Measurements from ENCODE around the gene SLC9A9.
"Not testable (repeated sequence)": the region's sequence is repeated elsewhere in the genome, so short reads cannot be mapped to it uniquely, and the experiment has no call there.

The SLC9A9 gene

DNA sequence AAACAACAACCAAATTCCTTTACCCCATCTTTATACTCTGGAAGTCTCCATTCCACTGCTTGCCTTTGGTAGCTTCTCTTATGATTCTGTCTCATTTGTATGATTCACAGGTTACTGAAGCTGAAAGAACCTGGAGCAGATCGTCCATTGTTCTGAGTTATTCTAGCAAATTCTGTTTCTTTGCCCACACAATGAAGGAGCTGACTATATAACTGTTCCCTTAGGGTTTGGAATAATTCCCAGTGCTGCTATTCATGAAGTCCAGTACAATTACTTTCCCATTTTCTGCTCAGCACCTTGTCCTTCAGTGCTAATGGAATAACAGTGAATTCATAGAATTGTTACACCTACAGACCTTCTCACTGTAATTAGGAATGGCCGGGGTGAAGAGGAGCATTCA, 560.9 kb downstream of the SLC9A9 start:
- Histone ChIP-seq H3K4me3 (no peak overlapping the region), H3K27ac (no peak overlapping the region)
- TF ChIP-seq CTCF (IDR thresholded peaks at IDR 0.05) = no peak
- DNase-seq (ENCODE audit: low spot score) = no peak

- H3K4me3 ChIP-seq = no peak overlapping the region
- no peak for DNase-seq (ENCODE audit: low spot score)
- TF ChIP-seq CTCF (IDR thresholded peaks at IDR 0.05) = no peak
- no peak overlapping the region for H3K27ac ChIP-seq
These were observed 561.8 kb downstream of the SLC9A9 start for GRCh38 chr3:143286392-143287010.

- DNase-seq (ENCODE audit: low spot score) = no peak
- Histone ChIP-seq H3K27ac (no peak overlapping the region), H3K4me3 (no peak overlapping the region)
- no peak for TF ChIP-seq CTCF (IDR thresholded peaks at IDR 0.05)
These were observed 564.7 kb downstream of the SLC9A9 start for GRCh38 chr3:143283432-143284128.

- no peak for TF ChIP-seq CTCF (IDR thresholded peaks at IDR 0.05)
- no peak overlapping the region for H3K4me3 ChIP-seq
- DNase-seq (ENCODE audit: low spot score) = no peak
- H3K27ac ChIP-seq = no peak overlapping the region
These were observed 567.3 kb downstream of the SLC9A9 start for GRCh38 chr3:143280984-143281383.

GRCh38 chr3:143279567-143279966, 568.7 kb downstream of the SLC9A9 start:
- DNase-seq (ENCODE audit: low spot score); H3K4me3 ChIP-seq; H3K27ac ChIP-seq: not testable (repeated sequence)

DNA sequence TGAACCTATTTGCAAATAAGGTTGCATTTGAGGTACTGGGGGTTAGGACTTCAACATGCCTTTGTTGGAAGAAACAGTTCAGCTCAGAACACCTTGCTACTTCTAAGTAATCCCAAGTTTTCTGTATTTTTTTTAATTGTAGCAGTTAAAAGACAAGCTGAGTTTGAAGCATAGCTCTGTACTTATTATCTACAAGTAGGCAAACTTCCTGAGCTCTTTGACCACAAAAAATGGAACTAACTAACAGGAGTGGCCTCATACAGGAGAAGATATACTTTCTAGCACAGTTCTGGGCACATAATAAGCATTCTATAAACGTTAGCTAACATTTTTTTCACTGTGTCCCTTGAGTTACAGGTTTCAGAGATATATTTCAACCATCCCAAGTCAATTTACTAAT, 569.5 kb downstream of the SLC9A9 start:
- DNase-seq (ENCODE audit: low spot score) = no peak
- no peak overlapping the region for H3K4me3 ChIP-seq
- no peak for TF ChIP-seq CTCF (IDR thresholded peaks at IDR 0.05)
- no peak overlapping the region for H3K27ac ChIP-seq

DNA sequence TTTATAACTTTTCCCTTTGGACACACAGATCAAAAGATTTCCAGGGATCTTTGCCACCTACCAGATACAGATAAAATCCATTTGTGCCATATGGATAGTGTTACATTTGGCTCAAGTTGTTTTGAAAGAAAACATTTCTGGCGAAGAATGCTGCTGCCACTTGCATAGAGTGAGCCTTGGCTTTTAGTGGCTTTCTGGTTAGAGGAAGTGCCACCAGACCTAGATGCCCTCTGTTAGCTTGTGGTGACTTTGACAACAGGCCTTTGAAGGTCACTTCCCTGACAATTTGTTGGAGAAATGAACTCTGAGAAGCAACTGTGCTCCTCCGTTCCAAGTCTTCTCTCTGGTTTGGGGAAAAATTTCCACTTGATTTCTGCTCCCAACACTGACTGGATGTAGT, 570.7 kb downstream of the SLC9A9 start:
- DNase-seq (ENCODE audit: low spot score) = no peak
- Histone ChIP-seq H3K27ac (no peak overlapping the region), H3K4me3 (no peak overlapping the region)
- TF ChIP-seq CTCF (IDR thresholded peaks at IDR 0.05) = no peak

Data from coronary artery (tissue), 2 donors.